NCI-H1105 (cell line): ENCODE results near the gene IPO7.

Experiments used
- DNase-seq: peaks from one replicate; lab custom pipeline; 2025; lab: John Stamatoyannopoulos, UW

Gene IPO7

DNA sequence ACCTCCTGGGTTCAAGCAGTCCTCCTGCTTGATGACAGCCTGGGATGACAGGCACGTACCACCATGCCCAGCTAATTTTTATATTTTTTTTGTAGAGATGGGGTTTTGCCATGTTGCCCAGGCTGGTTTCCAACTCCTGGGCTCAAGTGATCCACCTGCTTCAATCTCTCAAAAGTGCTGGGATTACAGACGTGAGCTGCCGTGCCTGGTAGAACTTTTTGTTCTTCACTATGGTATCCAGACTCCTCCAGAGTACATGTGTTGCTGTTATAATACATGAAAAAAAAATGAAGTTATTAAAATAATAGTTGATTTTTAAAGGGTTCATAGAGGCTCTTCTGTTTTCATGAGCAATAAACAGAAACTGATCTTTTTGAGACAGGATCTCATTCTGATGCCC lies 105.9 kb downstream of the IPO7 start:
- no peak for DNase-seq

DNA sequence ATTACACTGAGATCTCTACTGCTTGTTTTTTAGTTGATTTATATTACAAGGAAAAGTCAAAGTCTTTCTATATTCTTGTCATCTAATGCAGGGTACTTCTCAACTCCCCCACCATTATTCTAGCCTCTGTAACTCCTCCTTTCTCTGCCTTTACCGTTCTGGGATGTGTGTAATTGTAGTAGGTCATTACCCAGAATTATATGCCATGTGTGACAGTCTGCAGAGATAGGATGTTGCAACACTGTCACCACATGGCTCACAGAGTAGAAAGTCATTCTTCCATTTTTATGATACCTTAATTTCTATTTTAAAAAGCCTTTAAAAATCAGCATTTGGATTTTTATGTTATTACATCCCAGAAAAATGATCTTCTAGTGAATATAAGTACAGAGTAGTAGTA lies 109.0 kb downstream of the IPO7 start:
- DNase-seq, result no peak

DNA sequence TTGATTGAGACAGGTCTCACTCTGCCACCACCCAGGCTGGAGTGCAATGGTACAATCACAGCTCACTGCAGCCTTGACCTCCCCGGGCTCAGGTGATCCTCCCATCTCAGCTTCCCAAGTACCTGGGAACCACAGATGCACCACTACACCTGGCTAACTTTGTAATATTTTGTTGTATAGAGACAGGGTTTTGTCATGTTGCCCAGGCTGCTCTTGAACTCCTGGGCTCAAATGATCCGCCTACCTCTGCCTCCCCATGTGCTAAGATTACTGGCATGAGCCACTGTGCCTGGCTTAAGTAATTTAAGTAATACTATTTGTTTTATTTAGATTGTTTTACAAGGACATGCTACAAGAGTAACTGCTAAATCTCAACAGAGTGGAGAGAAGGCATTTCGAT lies 109.9 kb downstream of the IPO7 start:
- DNase-seq, result no peak

DNA sequence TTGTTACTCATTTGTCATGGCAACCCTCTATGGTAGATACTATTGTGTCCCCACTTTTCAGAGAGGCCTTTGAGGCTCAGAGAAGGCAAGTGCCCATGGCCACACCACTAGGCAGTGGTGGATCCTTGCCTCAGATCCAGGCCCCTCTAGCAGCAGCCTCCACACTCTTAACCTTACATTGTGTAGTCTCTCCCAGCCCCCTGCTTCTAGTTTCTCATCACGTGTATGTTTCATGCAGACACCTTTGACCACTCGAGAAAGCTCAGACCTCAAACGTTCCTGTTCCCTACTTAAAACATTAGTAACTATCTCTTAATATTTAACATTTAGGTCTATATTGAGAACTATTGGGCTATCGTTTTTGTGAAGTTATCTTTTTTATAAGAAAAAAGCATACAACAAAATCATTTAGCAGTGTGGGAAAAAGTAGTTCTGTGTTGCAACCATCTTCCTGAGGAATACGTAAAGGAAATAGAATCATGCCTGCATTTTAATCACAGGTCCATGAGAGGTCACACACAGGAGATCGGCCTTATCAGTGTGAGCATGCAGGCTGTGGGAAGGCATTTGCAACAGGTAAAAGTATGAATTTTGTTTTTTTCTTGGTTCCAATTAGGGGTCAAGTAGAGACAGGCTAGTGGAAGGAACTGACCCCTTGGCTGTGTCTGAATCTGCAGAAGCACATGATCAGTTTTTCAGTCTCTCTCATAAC lies 111.5 kb downstream of the IPO7 start:
- DNase-seq, result no peak
